HG03457 (cell line): ENCODE data around the gene NEURL4.

Experiments
- ATAC-seq: cut with Tn5 transposase; IDR thresholded peaks from one replicate; pipeline ENCODE4 v1.9.1; 2021; ENCODE audit warnings: moderate number of reproducible peaks; ENCODE audit not compliant: unreplicated experiment

The NEURL4 gene

GRCh38 chr17:7306911-7307685, 22.0 kb downstream of the NEURL4 start, which contains the start of gene EIF5A:
TSS of gene EIF5A (plus strand) at chr17:7307628. CDS start at chr17:7309636, 2,008 bp downstream.
- peak; percentile 44 for ATAC-seq

- no peak for ATAC-seq
Observed at GRCh38 chr17:7304179-7304578, 25.0 kb downstream of the NEURL4 start.

- no peak for ATAC-seq
Observed at GRCh38 chr17:7296189-7296861, 32.8 kb downstream of the NEURL4 start.

GRCh38 chr17:7295230-7296180, 33.6 kb downstream of the NEURL4 start:
- no peak for ATAC-seq

- ATAC-seq: no peak
Observed at GRCh38 chr17:7294614-7295153, 34.5 kb downstream of the NEURL4 start, which contains the start of gene YBX2. TSS of gene YBX2 (minus strand) at chr17:7294639. CDS start at chr17:7294500, 139 bp downstream.

- ATAC-seq: no peak
Observed at GRCh38 chr17:7293816-7294613, 35.1 kb downstream of the NEURL4 start.

GRCh38 chr17:7293159-7293558, 36.0 kb downstream of the NEURL4 start:
- no peak for ATAC-seq

GRCh38 chr17:7292729-7293128, 36.4 kb downstream of the NEURL4 start:
- ATAC-seq: no peak

- ATAC-seq: no peak
Observed at GRCh38 chr17:7292194-7292593, 36.9 kb downstream of the NEURL4 start.

GRCh38 chr17:7290685-7291084, 38.5 kb downstream of the NEURL4 start:
- ATAC-seq: no peak

GRCh38 chr17:7290166-7290565, 39.0 kb downstream of the NEURL4 start:
- ATAC-seq: no peak

- ATAC-seq: no peak
Observed at GRCh38 chr17:7289256-7290032, 39.7 kb downstream of the NEURL4 start.

GRCh38 chr17:7285679-7286078, 43.5 kb downstream of the NEURL4 start:
- no peak for ATAC-seq

- no peak for ATAC-seq
Observed at GRCh38 chr17:7284911-7285310, 44.2 kb downstream of the NEURL4 start.

GRCh38 chr17:7283471-7284216, 45.5 kb downstream of the NEURL4 start:
- no peak for ATAC-seq

GRCh38 chr17:7282752-7283321, 46.3 kb downstream of the NEURL4 start:
- ATAC-seq: no peak

GRCh38 chr17:7281953-7282751, 47.0 kb downstream of the NEURL4 start:
- no peak for ATAC-seq
